HepG2 (cell line): ENCODE data around the gene SIAH1. TPM values are rescaled to one million over a fixed set of nuclear protein-coding genes. Genes with fewer than 3 reads are reported as not detected.
A peak's percentile ranks its signal among the peaks of the same experiment; 100 is the strongest.

ENCODE experiments used
- CBFB ChIP-seq: sonication (generic); formaldehyde crosslinking; IDR thresholded peaks from 2 replicates; pipeline ENCODE4 v1.4.0; 2020; ENCODE audit warnings: missing genetic modification reagents
- CSRNP2 ChIP-seq: sonication (generic); formaldehyde crosslinking; conservative IDR thresholded peaks from 2 replicates; pipeline ENCODE4 v1.8.0; 2022; ENCODE audit warnings: low read depth, missing genetic modification reagents
- DDIT3 ChIP-seq: sonication (generic); formaldehyde crosslinking; IDR thresholded peaks from 2 replicates; pipeline ENCODE4 v1.4.0; 2020; ENCODE audit warnings: mild to moderate bottlenecking, missing genetic modification reagents
- POLR2AphosphoS5 ChIP-seq: IDR thresholded peaks from 2 replicates; pipeline ENCODE4 v1.6.1; 2012; ENCODE audit warnings: low read depth, low read length
- POLR2G ChIP-seq: fragments of 200-400 bp; formaldehyde crosslinking; IDR thresholded peaks from 2 replicates; pipeline ENCODE4 v1.6.1; 2018; ENCODE audit warnings: mild to moderate bottlenecking, low read depth, low read length, moderate library complexity
- PPARG ChIP-seq: conservative IDR thresholded peaks from 2 replicates; pipeline ENCODE4 v1.6.1; 2016; ENCODE audit warnings: missing biosample characterization, missing genetic modification reagents
- ZMAT5 ChIP-seq: sonication (generic); formaldehyde crosslinking; IDR thresholded peaks from 2 replicates; pipeline ENCODE4 v1.5.0; 2020; ENCODE audit warnings: mild to moderate bottlenecking, low read depth, missing genetic modification reagents, borderline replicate concordance
- polyA plus RNA-seq, 8 experiments: library from polyadenylated mRNA; depleted of rRNA in 3 of 8; stranded (reverse) in 7 of 8; unstranded in 1 of 8; fragments of >200 nt; fragmentation: Illumina TruSeq in 4 of 8; extraction: Trizol in 4 of 8; gene quantifications; 2 replicates each; pipeline versions ENCODE4 v1.2.1 to v1.2.3, GENCODE V29; 2011 to 2016; ENCODE audit warnings: low read depth in 4 of 8, missing spikeins in 1 of 8, mixed read lengths in 1 of 8; ENCODE audit not compliant: insufficient read depth in 1 of 8
- total RNA-seq, 5 experiments: library from RNA; depleted of rRNA; stranded (reverse); fragments of >200 nt; fragmentation: Illumina TruSeq; extraction: Trizol; gene quantifications; 2 replicates each; pipeline ENCODE4 v1.2.3, GENCODE V29; 2016; ENCODE audit warnings: low read depth in 1 of 5
- TF ChIP-seq, protein P1 (sequence below): sonication (generic); formaldehyde crosslinking; IDR thresholded peaks from 2 replicates; pipeline ENCODE4 v1.5.0; 2020; ENCODE audit warnings: missing genetic modification reagents
- TF ChIP-seq, protein P2 (sequence below): sonication (generic); formaldehyde crosslinking; IDR thresholded peaks from 2 replicates; pipeline ENCODE4 v1.8.0; 2022; ENCODE audit warnings: mild to moderate bottlenecking, missing genetic modification reagents, moderate library complexity

Gene SIAH1
- total and polyA plus RNA-seq, 2 of the 13 experiments (the other 11 are each of a cell fraction or from before 2014, with no cell fraction given), result 16.0 to 28.6 TPM

DNA sequence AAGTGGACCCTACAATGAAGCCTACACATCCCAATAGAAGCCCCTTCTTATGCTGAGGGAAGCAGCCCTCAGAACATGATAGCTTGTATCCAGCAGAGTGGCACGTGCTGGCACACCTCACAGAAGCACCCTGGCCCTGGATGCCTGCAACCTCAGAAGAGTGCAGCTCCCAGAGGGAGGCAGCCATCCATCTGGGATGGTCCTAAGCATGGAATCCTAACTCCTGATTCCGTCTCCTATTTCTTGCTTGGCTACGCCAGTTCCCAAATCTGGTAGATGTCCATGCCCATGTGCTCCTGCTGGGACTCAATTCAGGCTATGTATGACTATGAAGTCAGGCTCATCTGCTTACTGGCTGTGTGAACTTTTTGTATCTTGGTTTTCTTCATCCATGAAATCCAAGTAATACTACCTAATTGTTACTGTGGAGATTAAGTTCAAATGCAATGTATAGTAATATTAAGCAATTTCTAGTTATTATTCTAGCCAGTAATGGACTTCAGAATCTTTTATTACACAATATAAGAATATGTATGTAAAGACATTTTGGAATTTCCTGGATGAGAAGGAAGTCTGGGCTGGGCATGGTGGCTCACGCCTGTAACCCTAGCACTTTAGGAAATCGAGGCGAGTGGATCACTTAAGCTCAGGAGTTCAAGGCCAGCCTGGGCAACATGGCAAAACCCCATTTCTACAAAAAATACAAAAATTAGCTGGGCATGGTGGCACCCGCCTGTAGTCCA lies 32.4 kb downstream of the SIAH1 start (continued):
- TF ChIP-seq CBFB (CRISPR knock-in tag) (no peak), CSRNP2 (CRISPR knock-in tag) (no peak), POLR2AphosphoS5 (0 out of 2 replicates have a peak, but pooled peaks have one; percentile 18), POLR2G (peak; percentile 35; the same call in 1 of the 2 replicates), DDIT3 (CRISPR knock-in tag) (no peak), ZMAT5 (CRISPR knock-in tag) (no peak), PPARG (no peak)
- TF ChIP-seq, protein P1, sequence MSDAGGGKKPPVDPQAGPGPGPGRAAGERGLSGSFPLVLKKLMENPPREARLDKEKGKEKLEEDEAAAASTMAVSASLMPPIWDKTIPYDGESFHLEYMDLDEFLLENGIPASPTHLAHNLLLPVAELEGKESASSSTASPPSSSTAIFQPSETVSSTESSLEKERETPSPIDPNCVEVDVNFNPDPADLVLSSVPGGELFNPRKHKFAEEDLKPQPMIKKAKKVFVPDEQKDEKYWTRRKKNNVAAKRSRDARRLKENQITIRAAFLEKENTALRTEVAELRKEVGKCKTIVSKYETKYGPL, result no peak
- TF ChIP-seq, protein P2, sequence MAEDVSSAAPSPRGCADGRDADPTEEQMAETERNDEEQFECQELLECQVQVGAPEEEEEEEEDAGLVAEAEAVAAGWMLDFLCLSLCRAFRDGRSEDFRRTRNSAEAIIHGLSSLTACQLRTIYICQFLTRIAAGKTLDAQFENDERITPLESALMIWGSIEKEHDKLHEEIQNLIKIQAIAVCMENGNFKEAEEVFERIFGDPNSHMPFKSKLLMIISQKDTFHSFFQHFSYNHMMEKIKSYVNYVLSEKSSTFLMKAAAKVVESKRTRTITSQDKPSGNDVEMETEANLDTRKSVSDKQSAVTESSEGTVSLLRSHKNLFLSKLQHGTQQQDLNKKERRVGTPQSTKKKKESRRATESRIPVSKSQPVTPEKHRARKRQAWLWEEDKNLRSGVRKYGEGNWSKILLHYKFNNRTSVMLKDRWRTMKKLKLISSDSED, result no peak
